Right kidney (tissue), 1 donor: ENCODE data around the gene ENHO.

Source experiments
- DNase-seq: peaks from one replicate; pipeline ENCODE4 v3.0.0-alpha.2; 2016

Gene ENHO

GRCh38 chr9:34526026-34526425 lies 3.2 kb upstream of the ENHO start:
- no peak for DNase-seq

- DNase-seq, result no peak
Observed at GRCh38 chr9:34524349-34524748, 1.6 kb upstream of the ENHO start.

GRCh38 chr9:34522091-34522887 lies 501 bp downstream of the ENHO start:
- peak; percentile 49 for DNase-seq

GRCh38 chr9:34521406-34522045 lies 1.3 kb downstream of the ENHO start:
- no peak for DNase-seq

- DNase-seq, result no peak
Observed at GRCh38 chr9:34520505-34521385, 2.0 kb downstream of the ENHO start.

- DNase-seq, result no peak
Observed at GRCh38 chr9:34520096-34520495, 2.7 kb downstream of the ENHO start.

GRCh38 chr9:34519321-34520020 lies 3.3 kb downstream of the ENHO start:
- DNase-seq, result no peak

- DNase-seq, result no peak
Observed at GRCh38 chr9:34518896-34519295, 3.9 kb downstream of the ENHO start.

GRCh38 chr9:34518110-34518616 lies 4.6 kb downstream of the ENHO start:
- DNase-seq, result no peak

GRCh38 chr9:34517185-34517584 lies 5.6 kb downstream of the ENHO start:
- no peak for DNase-seq

GRCh38 chr9:34515959-34516358 lies 6.8 kb downstream of the ENHO start:
- DNase-seq, result no peak

GRCh38 chr9:34514816-34515215 lies 8.0 kb downstream of the ENHO start:
- no peak for DNase-seq

- no peak for DNase-seq
Observed at GRCh38 chr9:34514401-34514800, 8.4 kb downstream of the ENHO start.

GRCh38 chr9:34513567-34514214 lies 9.1 kb downstream of the ENHO start:
- DNase-seq, result no peak

- DNase-seq, result no peak
Observed at GRCh38 chr9:34512131-34513078, 10.4 kb downstream of the ENHO start.

- no peak for DNase-seq
Observed at GRCh38 chr9:34510497-34511468, 12.0 kb downstream of the ENHO start.

GRCh38 chr9:34508951-34509350 lies 13.8 kb downstream of the ENHO start:
- DNase-seq, result no peak

GRCh38 chr9:34508463-34508862 lies 14.3 kb downstream of the ENHO start:
- DNase-seq, result no peak

GRCh38 chr9:34507966-34508365 lies 14.8 kb downstream of the ENHO start:
- DNase-seq, result no peak
